ENCODE results near the gene HPCAL4. TPM values are rescaled to one million over a fixed set of nuclear protein-coding genes. Genes with fewer than 3 reads are reported as not detected.
A peak's percentile ranks its signal among the peaks of the same experiment; 100 is the strongest.

HPCAL4 gene
- total RNA-seq, 1 donor from 2014 or later: not detected

- H3K4me3 Mint-ChIP-seq: no peak overlapping the region
- no peak for TF ChIP-seq CTCF (IDR thresholded peaks at IDR 0.05)
- peaks cover 7% of the 10 kb centered on the region for H3K4me1 Mint-ChIP-seq
- ChIA-PET CTCF (interaction anchor here (1.2 to 5.5 kb wide), 3 partner anchors 35 to 49 kb away, joined by 3 to 63 read pairs (median 3); partner anchors contain the start of gene HPCAL4), POLR2A (no interaction called here)
- intact Hi-C loops (cut with micrococcal nuclease): no loop called here
- no peaks in the 10 kb centered on the region for H3K9me3 Mint-ChIP-seq
- DNase-seq: no peak
- no peak for ATAC-seq (ENCODE audit: low read depth)
- H3K36me3 Mint-ChIP-seq (ENCODE audit: low read depth): no peaks in the 10 kb centered on the region
- H3K27me3 Mint-ChIP-seq: peaks cover 14% of the 10 kb centered on the region
- H3K27ac Mint-ChIP-seq: no peak overlapping the region
Measured at GRCh38 chr1:39655578-39656268, 35.5 kb downstream of the HPCAL4 start.

GRCh38 chr1:39654291-39654690 lies 36.9 kb downstream of the HPCAL4 start:
- Mint-ChIP-seq H3K36me3 (ENCODE audit: low read depth) (no peaks in the 10 kb centered on the region), H3K9me3 (no peaks in the 10 kb centered on the region), H3K27me3 (peaks cover 14% of the 10 kb centered on the region), H3K4me1 (peaks cover 7% of the 10 kb centered on the region), H3K27ac (no peak overlapping the region), H3K4me3 (no peak overlapping the region)
- DNase-seq (no peak), ATAC-seq (ENCODE audit: low read depth) (no peak)
- no peak for TF ChIP-seq CTCF (IDR thresholded peaks at IDR 0.05)
- intact Hi-C loops (cut with micrococcal nuclease): no loop called here
- CTCF ChIA-PET: interaction anchor here (1.0 to 5.5 kb wide), 3 partner anchors 15 to 48 kb away, joined by 3 to 63 read pairs (median 5); partner anchors contain the start of gene HEYL
- POLR2A ChIA-PET: no interaction called here

GRCh38 chr1:39653546-39654031 lies 37.6 kb downstream of the HPCAL4 start:
- Mint-ChIP-seq H3K36me3 (ENCODE audit: low read depth) (no peaks in the 10 kb centered on the region), H3K4me3 (no peak overlapping the region), H3K27ac (no peak overlapping the region), H3K27me3 (peaks cover 14% of the 10 kb centered on the region), H3K9me3 (no peaks in the 10 kb centered on the region), H3K4me1 (peaks cover 7% of the 10 kb centered on the region)
- TF ChIP-seq CTCF (IDR thresholded peaks at IDR 0.05): peak; percentile 75
- DNase-seq (peak; percentile 53), ATAC-seq (ENCODE audit: low read depth) (peak; percentile 80)
- POLR2A ChIA-PET: no interaction called here
- CTCF ChIA-PET: interaction anchor here (0.8 to 5.5 kb wide), 7 partner anchors 12 to 100 kb away, joined by 3 to 63 read pairs (median 4); partner anchors contain the start of gene HEYL
- intact Hi-C loops (cut with micrococcal nuclease): loop anchor here (1.0 kb wide), 3 partner anchors 47 to 555 kb away; no protein-coding TSS in a partner anchor

GRCh38 chr1:39652554-39652953 lies 38.7 kb downstream of the HPCAL4 start:
- POLR2A ChIA-PET: no interaction called here
- CTCF ChIA-PET: interaction anchor here (5.5 kb wide), 1 partner anchor 46 kb away, joined by 63 read pairs; no protein-coding TSS in a partner anchor
- Mint-ChIP-seq H3K4me3 (no peak overlapping the region), H3K9me3 (no peaks in the 10 kb centered on the region), H3K27ac (no peak overlapping the region), H3K36me3 (ENCODE audit: low read depth) (no peaks in the 10 kb centered on the region), H3K4me1 (peaks cover 2% of the 10 kb centered on the region), H3K27me3 (peaks cover 14% of the 10 kb centered on the region)
- intact Hi-C loops (cut with micrococcal nuclease): no loop called here
- ATAC-seq (ENCODE audit: low read depth) (no peak), DNase-seq (no peak)
- no peak for TF ChIP-seq CTCF (IDR thresholded peaks at IDR 0.05)

GRCh38 chr1:39652105-39652504 lies 39.1 kb downstream of the HPCAL4 start:
- H3K27ac Mint-ChIP-seq: no peak overlapping the region
- H3K36me3 Mint-ChIP-seq (ENCODE audit: low read depth): no peaks in the 10 kb centered on the region
- peaks cover 14% of the 10 kb centered on the region for H3K27me3 Mint-ChIP-seq
- CTCF ChIA-PET: interaction anchor here (5.5 kb wide), 1 partner anchor 46 kb away, joined by 63 read pairs; no protein-coding TSS in a partner anchor
- ATAC-seq (ENCODE audit: low read depth): no peak
- H3K4me3 Mint-ChIP-seq: no peak overlapping the region
- H3K4me1 Mint-ChIP-seq: peaks cover 2% of the 10 kb centered on the region
- DNase-seq: no peak
- intact Hi-C loops (cut with micrococcal nuclease): no loop called here
- POLR2A ChIA-PET: no interaction called here
- H3K9me3 Mint-ChIP-seq: no peaks in the 10 kb centered on the region
- no peak for TF ChIP-seq CTCF (IDR thresholded peaks at IDR 0.05)

All from activated B cell treated with CpG ODN at 0.5 μM for 24 hours (primary cell).